DND-41 (cell line): Measurements from ENCODE around the gene FNDC3B.

Experiments used
- EZH2 ChIP-seq: IDR thresholded peaks from 3 replicates; pipeline ENCODE4 v1.6.1; 2012; ENCODE audit warnings: borderline replicate concordance, low read depth, mild to moderate bottlenecking, moderate library complexity, low read length, inconsistent platforms; ENCODE audit not compliant: severe bottlenecking
- TF ChIP-seq, protein P1 (sequence below): IDR thresholded peaks from 2 replicates; pipeline ENCODE4 v1.5.1; 2012; ENCODE audit warnings: borderline replicate concordance, low read length, moderate library complexity, mild to moderate bottlenecking; ENCODE audit not compliant: poor library complexity, severe bottlenecking; ENCODE audit errors: extremely low read depth

DNA sequence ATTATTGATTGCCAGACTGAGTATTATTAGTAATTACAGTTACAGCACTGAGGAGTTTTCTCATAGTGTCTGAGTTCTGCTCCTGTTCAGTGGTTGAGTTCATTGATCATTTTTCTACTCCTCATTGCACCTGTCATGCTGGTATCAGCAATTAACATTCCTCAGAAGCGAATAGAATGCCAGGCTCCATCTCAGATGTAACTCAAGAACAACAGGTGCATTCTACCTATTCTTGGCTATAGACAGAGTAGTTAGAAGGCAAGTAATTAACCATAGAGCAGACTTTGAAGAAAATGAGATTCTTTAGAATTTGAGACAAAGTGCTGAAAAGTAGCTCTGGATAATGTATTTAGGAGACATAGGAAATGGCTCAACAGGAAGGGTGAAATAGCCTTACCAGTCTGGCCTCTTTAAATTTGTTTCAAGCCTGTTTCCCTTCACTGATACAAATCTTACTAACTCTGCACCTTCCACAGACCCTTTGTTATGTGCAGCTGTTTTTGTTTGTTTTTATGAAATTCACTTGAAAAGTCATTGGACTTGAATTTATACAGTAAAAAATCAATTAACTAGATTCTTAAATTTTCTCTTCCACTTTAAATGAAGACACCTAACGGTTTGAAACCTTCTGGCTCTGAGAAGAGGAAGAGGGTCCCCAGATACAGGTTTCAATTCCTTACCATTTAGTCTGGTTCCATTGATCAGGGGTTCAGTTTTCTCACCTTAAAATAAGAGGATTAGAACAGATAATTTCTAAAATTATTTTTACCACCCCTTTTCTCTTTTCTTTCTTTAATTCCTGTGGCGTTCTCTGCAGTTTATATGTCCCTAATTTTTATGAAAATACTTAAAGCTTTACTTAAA lies 109.6 kb downstream of the FNDC3B start:
- no peak for TF ChIP-seq EZH2
- TF ChIP-seq, protein P1, sequence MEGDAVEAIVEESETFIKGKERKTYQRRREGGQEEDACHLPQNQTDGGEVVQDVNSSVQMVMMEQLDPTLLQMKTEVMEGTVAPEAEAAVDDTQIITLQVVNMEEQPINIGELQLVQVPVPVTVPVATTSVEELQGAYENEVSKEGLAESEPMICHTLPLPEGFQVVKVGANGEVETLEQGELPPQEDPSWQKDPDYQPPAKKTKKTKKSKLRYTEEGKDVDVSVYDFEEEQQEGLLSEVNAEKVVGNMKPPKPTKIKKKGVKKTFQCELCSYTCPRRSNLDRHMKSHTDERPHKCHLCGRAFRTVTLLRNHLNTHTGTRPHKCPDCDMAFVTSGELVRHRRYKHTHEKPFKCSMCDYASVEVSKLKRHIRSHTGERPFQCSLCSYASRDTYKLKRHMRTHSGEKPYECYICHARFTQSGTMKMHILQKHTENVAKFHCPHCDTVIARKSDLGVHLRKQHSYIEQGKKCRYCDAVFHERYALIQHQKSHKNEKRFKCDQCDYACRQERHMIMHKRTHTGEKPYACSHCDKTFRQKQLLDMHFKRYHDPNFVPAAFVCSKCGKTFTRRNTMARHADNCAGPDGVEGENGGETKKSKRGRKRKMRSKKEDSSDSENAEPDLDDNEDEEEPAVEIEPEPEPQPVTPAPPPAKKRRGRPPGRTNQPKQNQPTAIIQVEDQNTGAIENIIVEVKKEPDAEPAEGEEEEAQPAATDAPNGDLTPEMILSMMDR, result no peak
